ENCODE measurements around the gene CFH.
"Not testable (repeated sequence)": the region's sequence is repeated elsewhere in the genome, so short reads cannot be mapped to it uniquely, and the experiment has no call there.

Gene CFH

DNA sequence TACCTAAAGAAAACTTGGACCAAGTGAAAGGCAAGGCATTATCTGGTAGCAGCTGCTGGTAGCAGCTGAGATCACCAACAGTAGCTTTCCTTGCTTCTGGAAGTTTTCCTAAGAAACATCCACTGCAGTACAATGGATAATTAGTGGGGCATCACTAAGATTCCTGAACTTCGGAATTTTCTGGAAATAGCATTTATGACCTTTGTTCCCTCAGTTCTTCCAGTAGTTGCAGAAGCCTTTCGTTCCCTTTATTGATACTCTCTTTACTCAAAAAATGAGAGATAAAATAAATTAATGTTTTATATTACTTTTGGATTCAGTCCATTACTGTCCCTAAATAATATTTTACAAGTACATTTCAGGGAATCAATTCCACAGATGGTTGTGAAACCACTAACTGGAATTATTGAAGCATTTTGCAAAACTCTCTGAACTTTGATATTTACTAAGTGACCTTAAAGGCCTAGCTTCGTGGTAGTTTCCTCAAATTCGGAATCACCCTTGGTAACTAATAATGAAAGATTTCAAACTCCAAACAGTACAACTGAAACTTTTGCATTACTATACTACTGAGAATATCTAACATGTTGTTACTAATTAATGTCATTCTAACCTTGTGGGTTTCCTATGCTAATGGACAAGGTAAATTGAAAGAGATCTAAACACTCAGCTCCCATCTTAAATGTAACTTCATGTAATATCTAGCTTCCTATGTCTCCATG lies 113.3 kb downstream of the CFH start:
- H3K27ac Mint-ChIP-seq; ATAC-seq; DNase-seq; H3K27me3 Mint-ChIP-seq; H3K4me3 Mint-ChIP-seq; H3K36me3 Mint-ChIP-seq (ENCODE audit: low read depth); H3K4me1 Mint-ChIP-seq; H3K9me3 Mint-ChIP-seq: not testable (repeated sequence)

DNA sequence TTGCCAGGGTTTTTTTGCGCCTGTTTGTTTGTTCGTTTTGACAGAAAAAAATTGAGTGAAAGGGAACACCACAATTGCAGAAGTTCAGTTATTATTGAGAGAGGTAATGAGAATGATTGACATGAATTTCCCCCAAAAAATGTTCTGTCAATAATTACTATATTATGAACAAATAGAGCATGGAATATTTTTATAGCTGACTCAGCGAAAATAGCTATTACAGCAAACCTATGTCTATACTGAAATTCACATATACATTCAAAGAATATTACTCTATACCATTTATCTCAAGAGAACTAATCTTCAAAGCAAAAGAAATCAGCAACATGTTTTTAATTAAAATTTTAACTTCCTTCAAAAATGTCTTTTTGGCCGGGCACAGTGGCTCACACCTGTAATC lies 118.0 kb downstream of the CFH start:
- not testable (repeated sequence) for H3K27ac Mint-ChIP-seq; H3K27me3 Mint-ChIP-seq; H3K4me1 Mint-ChIP-seq; ATAC-seq; H3K4me3 Mint-ChIP-seq; H3K36me3 Mint-ChIP-seq (ENCODE audit: low read depth); H3K9me3 Mint-ChIP-seq; DNase-seq

DNA sequence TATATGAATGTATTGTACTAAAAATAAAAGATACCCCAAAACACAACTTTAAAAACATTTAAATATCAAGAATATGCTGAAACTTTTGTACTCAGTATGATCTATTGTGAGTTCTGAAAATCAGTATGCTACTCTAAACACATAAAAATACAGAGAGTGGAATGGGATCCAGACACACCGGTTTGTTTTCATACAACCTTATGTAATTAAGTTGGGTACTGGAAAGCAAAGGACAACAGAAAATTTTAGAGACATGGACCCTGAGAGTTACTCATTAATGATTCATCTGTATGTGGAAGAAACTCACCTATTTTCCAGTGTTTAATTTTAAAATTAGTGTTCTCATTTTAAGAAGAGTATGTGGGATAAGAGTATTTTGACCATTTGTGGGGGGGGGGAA lies 121.9 kb downstream of the CFH start:
- Mint-ChIP-seq H3K4me1 (no peaks in the 10 kb centered on the region), H3K27ac (no peak overlapping the region), H3K9me3 (no peaks in the 10 kb centered on the region), H3K4me3 (no peak overlapping the region), H3K36me3 (ENCODE audit: low read depth) (no peaks in the 10 kb centered on the region), H3K27me3 (no peaks in the 10 kb centered on the region)
- DNase-seq: no peak
- no peak for ATAC-seq

DNA sequence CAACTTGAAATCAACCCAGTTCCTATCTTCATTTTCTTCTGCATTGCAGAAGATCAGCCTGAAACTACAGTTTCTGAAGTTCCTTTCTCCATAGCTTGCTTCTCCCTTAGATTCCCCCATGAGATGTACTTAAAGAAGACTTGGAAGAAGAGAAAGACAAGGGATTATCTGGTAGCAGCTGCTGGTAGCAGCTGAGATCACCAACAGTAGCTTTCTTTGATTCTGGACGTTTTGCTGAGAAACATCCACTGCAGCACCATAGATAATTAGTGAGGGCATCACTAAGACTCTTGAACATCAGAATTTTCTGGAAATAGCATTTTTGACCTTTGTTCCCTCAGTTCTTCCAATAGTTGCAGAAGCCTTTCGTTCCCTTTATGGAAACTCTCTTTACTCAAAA lies 122.3 kb downstream of the CFH start:
- ATAC-seq: no peak
- H3K4me1 Mint-ChIP-seq: no peaks in the 10 kb centered on the region

DNA sequence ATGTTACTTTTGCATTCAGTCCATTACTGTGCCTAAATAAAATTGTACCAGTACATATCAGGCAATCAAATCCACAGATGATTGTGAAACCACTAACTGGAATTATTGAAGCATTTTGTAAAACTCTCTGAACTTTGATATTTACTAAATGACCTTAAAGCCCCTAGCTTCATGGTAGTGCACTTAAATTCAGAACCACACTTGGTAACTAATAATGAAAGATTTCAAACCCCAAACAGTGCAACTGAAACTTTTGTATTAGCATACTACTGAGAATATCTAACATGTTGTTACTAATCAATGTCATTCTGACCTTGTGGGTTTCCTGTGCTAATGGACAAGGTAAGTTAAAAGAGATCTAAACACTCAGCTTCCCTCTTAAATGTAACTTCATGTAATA lies 122.8 kb downstream of the CFH start, which contains the start of gene CFHR3:
Gene CFHR3, plus strand, starts transcription at position 238 of the 400 bp plus-strand sequence. Its CDS starts 47 bp downstream, at position 285.
- no peaks in the 10 kb centered on the region for H3K9me3 Mint-ChIP-seq
- no peaks in the 10 kb centered on the region for H3K36me3 Mint-ChIP-seq (ENCODE audit: low read depth)
- no peak within 1 kb of the TSS for H3K4me3 Mint-ChIP-seq
- ATAC-seq (no peak), DNase-seq (no peak)
- H3K27me3 Mint-ChIP-seq: no peaks in the 10 kb centered on the region
- no peaks in the 10 kb centered on the region for H3K4me1 Mint-ChIP-seq
- H3K27ac Mint-ChIP-seq: no peak within 1 kb of the TSS

More for the DNA sequence above, 122.3 kb downstream of the CFH start:
- Mint-ChIP-seq H3K27ac (no peak overlapping the region), H3K9me3 (no peaks in the 10 kb centered on the region), H3K27me3 (no peaks in the 10 kb centered on the region), H3K36me3 (ENCODE audit: low read depth) (no peaks in the 10 kb centered on the region), H3K4me3 (no peak overlapping the region)
- DNase-seq: no peak

DNA sequence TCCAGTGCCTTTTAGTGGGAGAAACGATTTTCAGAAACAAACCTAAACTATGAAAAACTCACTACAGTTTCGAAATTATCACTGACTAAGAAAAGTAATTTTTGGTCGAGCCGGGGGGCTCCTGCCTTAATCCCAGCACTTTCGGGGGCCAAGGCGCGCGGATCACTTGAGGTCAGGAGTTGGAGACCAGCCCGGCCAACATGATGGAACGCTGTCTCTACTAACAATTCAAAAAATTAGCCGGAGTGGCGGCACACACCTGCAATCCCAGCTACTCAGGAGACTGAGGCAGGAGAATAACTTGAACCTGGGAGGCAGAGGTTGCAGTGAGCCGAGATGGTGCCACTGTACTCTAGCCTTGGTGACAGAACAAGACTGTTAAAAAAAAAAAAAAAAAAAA lies 125.8 kb downstream of the CFH start:
- no peak for DNase-seq

DNA sequence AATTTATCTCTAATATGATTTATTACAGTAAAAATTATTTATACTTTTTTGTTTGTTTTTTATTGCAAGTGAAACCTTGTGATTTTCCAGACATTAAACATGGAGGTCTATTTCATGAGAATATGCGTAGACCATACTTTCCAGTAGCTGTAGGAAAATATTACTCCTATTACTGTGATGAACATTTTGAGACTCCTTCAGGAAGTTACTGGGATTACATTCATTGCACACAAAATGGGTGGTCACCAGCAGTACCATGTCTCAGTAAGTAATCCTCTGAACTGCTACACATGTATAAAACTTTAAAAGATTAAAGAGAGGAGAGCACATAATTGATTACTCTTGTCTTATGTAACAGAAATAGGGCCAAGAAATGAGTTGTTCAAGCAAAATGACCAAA lies 127.2 kb downstream of the CFH start:
- Mint-ChIP-seq H3K9me3 (no peaks in the 10 kb centered on the region), H3K27me3 (no peaks in the 10 kb centered on the region), H3K27ac (no peak overlapping the region), H3K4me1 (no peaks in the 10 kb centered on the region), H3K36me3 (ENCODE audit: low read depth) (no peaks in the 10 kb centered on the region), H3K4me3 (no peak overlapping the region)
- DNase-seq (no peak), ATAC-seq (no peak)

More for the DNA sequence above, 125.8 kb downstream of the CFH start:
- H3K4me3 Mint-ChIP-seq: no peak overlapping the region
- no peaks in the 10 kb centered on the region for H3K4me1 Mint-ChIP-seq
- no peaks in the 10 kb centered on the region for H3K9me3 Mint-ChIP-seq
- H3K27me3 Mint-ChIP-seq: no peaks in the 10 kb centered on the region
- no peaks in the 10 kb centered on the region for H3K36me3 Mint-ChIP-seq (ENCODE audit: low read depth)
- ATAC-seq: no peak
- no peak overlapping the region for H3K27ac Mint-ChIP-seq

DNA sequence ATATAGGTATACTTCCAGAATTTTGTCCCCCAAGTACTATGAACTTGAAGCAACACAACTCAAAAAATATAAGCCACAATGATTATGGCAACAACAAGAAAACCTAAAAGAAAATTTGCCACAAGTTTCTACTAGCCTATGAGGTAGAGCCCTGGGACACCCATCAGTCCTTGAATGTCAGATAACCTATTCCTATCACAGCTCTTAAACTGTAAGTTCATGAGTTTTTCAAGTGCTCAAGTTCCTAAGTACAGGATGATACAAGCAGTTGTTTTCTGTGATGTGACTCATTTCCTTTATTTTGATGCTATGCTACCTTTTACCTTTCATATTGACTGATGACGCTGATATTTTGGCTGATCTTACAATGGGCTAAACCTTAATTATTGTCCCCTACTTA lies 139.4 kb downstream of the CFH start:
- not testable (repeated sequence) for H3K27me3 Mint-ChIP-seq; H3K4me3 Mint-ChIP-seq; H3K9me3 Mint-ChIP-seq; DNase-seq; ATAC-seq; H3K36me3 Mint-ChIP-seq (ENCODE audit: low read depth); H3K27ac Mint-ChIP-seq; H3K4me1 Mint-ChIP-seq

DNA sequence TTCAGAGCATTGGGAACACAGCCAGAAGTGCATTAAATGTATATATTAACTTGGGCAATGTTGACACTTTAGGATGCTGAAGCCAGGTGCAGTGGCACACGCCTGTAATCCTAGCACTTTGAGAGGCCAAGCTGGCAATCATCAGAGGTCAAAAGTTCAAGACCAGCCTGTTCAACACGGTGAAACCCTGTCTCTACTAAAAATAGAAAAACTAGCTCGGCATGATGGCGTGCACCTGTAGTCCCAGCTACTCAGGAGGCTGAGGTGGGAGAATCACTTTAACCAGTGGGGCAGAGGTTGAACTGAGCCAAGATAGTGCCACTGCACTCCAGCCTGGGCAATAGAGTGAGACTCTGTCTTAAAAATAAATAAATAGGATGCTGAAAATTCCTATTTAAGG lies 142.3 kb downstream of the CFH start:
- not testable (repeated sequence) for H3K36me3 Mint-ChIP-seq (ENCODE audit: low read depth); H3K27ac Mint-ChIP-seq; DNase-seq; H3K27me3 Mint-ChIP-seq; H3K4me1 Mint-ChIP-seq; ATAC-seq; H3K9me3 Mint-ChIP-seq; H3K4me3 Mint-ChIP-seq
